ENCODE measurements around the gene RHBDF2.

- TF ChIP-seq ESRRA (CRISPR knock-in tag; IDR thresholded peaks at IDR 0.05; ENCODE audit: borderline replicate concordance) (no peak), PREB (CRISPR knock-in tag; IDR thresholded peaks at IDR 0.05; ENCODE audit: borderline replicate concordance) (no peak), ZNF121 (CRISPR knock-in tag; IDR thresholded peaks at IDR 0.05) (no peak), ATF6 (CRISPR knock-in tag; IDR thresholded peaks at IDR 0.05) (no peak), CTCF (IDR thresholded peaks at IDR 0.05) (no peak), TEAD1 (CRISPR knock-in tag; IDR thresholded peaks at IDR 0.05) (no peak), RELA (CRISPR knock-in tag; IDR thresholded peaks at IDR 0.05; ENCODE audit: borderline replicate concordance) (no peak)
These were observed 8.9 kb downstream of the RHBDF2 start for GRCh38 chr17:76492123-76492988.

Data from WTC11 (cell line).